ENCODE results near the gene CAPSL. TPM values are rescaled to one million over a fixed set of nuclear protein-coding genes. Genes with fewer than 3 reads are reported as not detected.
A peak's percentile ranks its signal among the peaks of the same experiment; 100 is the strongest.
"Not testable (repeated sequence)": the region's sequence is repeated elsewhere in the genome, so short reads cannot be mapped to it uniquely, and the experiment has no call there.

CAPSL gene
- total RNA-seq, 4 donors from 2014 or later: not detected

- Histone ChIP-seq H3K9me3 (no peaks in the 10 kb centered on the region), H3K4me1 (no peaks in the 10 kb centered on the region), H3K27me3 (no peaks in the 10 kb centered on the region), H3K36me3 (no peaks in the 10 kb centered on the region), H3K4me3 (no peak overlapping the region), H3K27ac (no peak overlapping the region)
- 58% methylated on average over 3 of the region's 3 CpGs for WGBS
- DNase-seq (ENCODE audit: low spot score in 2 of 2): no peak
- TF ChIP-seq EP300 (IDR thresholded peaks at IDR 0.05): no peak
- TF ChIP-seq POLR2A (IDR thresholded peaks at IDR 0.05): no peak
- TF ChIP-seq POLR2AphosphoS5 (IDR thresholded peaks at IDR 0.05): no peak
- no peak for TF ChIP-seq CTCF (IDR thresholded peaks at IDR 0.05)
Observed at GRCh38 chr5:35899800-35900199, 38.6 kb downstream of the CAPSL start.

- DNase-seq (ENCODE audit: low spot score in 2 of 2): no peak
- Histone ChIP-seq H3K4me3 (no peak overlapping the region), H3K27me3 (no peaks in the 10 kb centered on the region), H3K36me3 (no peaks in the 10 kb centered on the region), H3K4me1 (no peaks in the 10 kb centered on the region), H3K9me3 (no peaks in the 10 kb centered on the region), H3K27ac (no peak overlapping the region)
- 73% methylated on average over 7 of the region's 7 CpGs for WGBS
- TF ChIP-seq POLR2A (IDR thresholded peaks at IDR 0.05): no peak
- no peak for TF ChIP-seq POLR2AphosphoS5 (IDR thresholded peaks at IDR 0.05)
- no peak for TF ChIP-seq CTCF (IDR thresholded peaks at IDR 0.05)
- no peak for TF ChIP-seq EP300 (IDR thresholded peaks at IDR 0.05)
Observed at GRCh38 chr5:35898952-35899660, 39.3 kb downstream of the CAPSL start.

- Histone ChIP-seq H3K9me3 (no peaks in the 10 kb centered on the region), H3K36me3 (no peaks in the 10 kb centered on the region), H3K27me3 (no peaks in the 10 kb centered on the region), H3K4me3 (no peak overlapping the region), H3K4me1 (peaks cover 12% of the 10 kb centered on the region), H3K27ac (no peak overlapping the region)
- WGBS: 76% methylated on average over 5 of the region's 5 CpGs
- no peak for DNase-seq (ENCODE audit: low spot score in 2 of 2)
- TF ChIP-seq POLR2A (IDR thresholded peaks at IDR 0.05): no peak
Observed at GRCh38 chr5:35894131-35894530, 44.3 kb downstream of the CAPSL start.

GRCh38 chr5:35892799-35893198 lies 45.6 kb downstream of the CAPSL start:
- no CpG with 5 or more reads among the region's 23 CpGs for WGBS
- H3K27ac ChIP-seq; DNase-seq (ENCODE audit: low spot score in 2 of 2); H3K36me3 ChIP-seq; H3K9me3 ChIP-seq; H3K4me3 ChIP-seq; H3K27me3 ChIP-seq: not testable (repeated sequence)
- H3K4me1 ChIP-seq: peaks cover 12% of the 10 kb centered on the region

GRCh38 chr5:35890021-35891020 lies 48.1 kb downstream of the CAPSL start:
- Histone ChIP-seq H3K9me3 (no peaks in the 10 kb centered on the region), H3K4me1 (peaks cover 12% of the 10 kb centered on the region), H3K27me3 (no peaks in the 10 kb centered on the region), H3K27ac (peak overlapping the region; percentile 32), H3K4me3 (no peak overlapping the region), H3K36me3 (no peaks in the 10 kb centered on the region)
- no peak for DNase-seq (ENCODE audit: low spot score in 2 of 2)
- 52% methylated on average over 5 of the region's 5 CpGs for WGBS
- TF ChIP-seq CTCF (IDR thresholded peaks at IDR 0.05): no peak
- no peak for TF ChIP-seq POLR2AphosphoS5 (IDR thresholded peaks at IDR 0.05)
- TF ChIP-seq EP300 (IDR thresholded peaks at IDR 0.05): no peak
- TF ChIP-seq POLR2A (IDR thresholded peaks at IDR 0.05): no peak
